Cardiac muscle cell (in vitro differentiated cells and primary cell): ENCODE measurements around the gene CHAC2. TPM values are rescaled to one million over a fixed set of nuclear protein-coding genes. Genes with fewer than 3 reads are reported as not detected.

Experiments used
- DNase-seq, 2 donors: peaks; one replicate each; pipeline versions ENCODE4 v3.0.0 to v3.0.0-alpha.2; 2010 to 2017; ENCODE audit warnings: low read depth in 1 of 2, low spot score in 1 of 2
- H3K27ac ChIP-seq: fragments of 200-600 bp; sonication (generic); 2 replicates; pipeline ENCODE4 v1.5.1; 2016
- H3K27me3 ChIP-seq: fragments of 200-600 bp; sonication (generic); 2 replicates; pipeline ENCODE4 v1.6.0; 2016; ENCODE audit warnings: control low read depth
- H3K36me3 ChIP-seq: fragments of 200-600 bp; sonication (generic); 2 replicates; pipeline ENCODE4 v1.5.1; 2016; ENCODE audit warnings: control low read depth
- H3K4me1 ChIP-seq: fragments of 200-600 bp; sonication (generic); 2 replicates; pipeline ENCODE4 v1.8.1; 2017; ENCODE audit warnings: low read depth, mild to moderate bottlenecking, mixed run types
- H3K4me3 ChIP-seq: fragments of 200-600 bp; sonication (generic); 2 replicates; pipeline ENCODE4 v1.5.1; 2016; ENCODE audit warnings: mild to moderate bottlenecking
- H3K9me3 ChIP-seq: fragments of 200-600 bp; sonication (generic); 2 replicates; pipeline ENCODE4 v1.5.1; 2017; ENCODE audit warnings: low read depth, mild to moderate bottlenecking, control low read depth
- CTCF ChIP-seq: IDR thresholded peaks from 2 replicates; pipeline ENCODE4 v1.5.1; 2012; ENCODE audit warnings: low read depth, mild to moderate bottlenecking, low read length
- polyA plus RNA-seq: library from polyadenylated mRNA; unstranded; fragments of >200 nt; fragmentation: Nextera tagmentation; extraction: Ambion mirVana; gene quantifications from 2 replicates; pipeline ENCODE4 v1.2.1, GENCODE V29; 2016
- total RNA-seq: library from RNA; depleted of rRNA; stranded (reverse); fragments of >200 nt; gene quantifications from 2 replicates; pipeline ENCODE4 v1.2.3, GENCODE V29; 2016

CHAC2 gene
- total and polyA plus RNA-seq, 2 experiments from 2014 or later, result 2.8 to 3.7 TPM

DNA sequence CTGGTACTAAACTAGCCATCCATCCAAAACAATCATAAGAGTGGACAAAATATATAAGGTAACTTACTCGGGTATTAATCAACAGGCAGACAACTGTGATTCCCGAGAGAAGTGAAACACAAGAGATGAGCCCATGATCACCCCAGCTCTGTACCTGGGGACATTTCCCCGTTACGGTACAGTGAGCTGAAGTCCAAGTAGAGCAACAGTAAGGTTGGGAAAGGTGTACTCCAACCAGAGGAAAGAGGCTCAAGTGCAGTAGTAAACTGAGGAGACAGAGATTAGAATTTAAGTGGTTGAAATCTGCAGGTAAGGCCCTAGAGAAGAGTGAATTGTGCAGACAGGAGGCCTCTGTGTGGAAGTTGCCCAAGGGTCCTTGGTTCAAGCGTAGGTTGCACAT, 30.5 kb upstream of the CHAC2 start:
- Histone ChIP-seq H3K36me3 (peaks cover 9% of the 10 kb centered on the region), H3K27ac (no peak overlapping the region), H3K9me3 (no peaks in the 10 kb centered on the region), H3K27me3 (no peaks in the 10 kb centered on the region), H3K4me3 (no peak overlapping the region), H3K4me1 (peaks cover 9% of the 10 kb centered on the region)
- TF ChIP-seq CTCF, result no peak
- DNase-seq, result no peak

DNA sequence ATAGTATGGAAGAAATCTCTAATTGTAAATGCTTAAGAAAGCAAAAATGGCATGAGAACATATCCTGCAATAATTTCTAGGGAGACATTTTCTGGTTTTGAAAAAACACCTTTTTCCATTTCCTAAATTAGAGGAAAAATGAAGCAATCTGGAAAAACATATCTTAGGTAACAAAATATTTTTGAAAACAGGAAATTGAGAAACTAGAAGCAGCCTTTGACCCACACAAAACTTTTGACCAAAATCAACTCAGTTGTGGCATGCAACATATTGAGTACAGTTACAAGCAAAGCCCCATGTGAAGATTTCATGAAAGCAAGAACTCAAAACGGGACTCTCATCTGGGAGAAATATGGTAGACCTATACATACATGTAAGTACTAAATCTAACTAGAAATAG, 28.6 kb upstream of the CHAC2 start:
- no peak for TF ChIP-seq CTCF
- peaks cover 9% of the 10 kb centered on the region for H3K36me3 ChIP-seq
- peaks cover 11% of the 10 kb centered on the region for H3K4me1 ChIP-seq
- peak in 1 of 2 donors; percentile 33 for DNase-seq
- no peak overlapping the region for H3K4me3 ChIP-seq
- no peaks in the 10 kb centered on the region for H3K27me3 ChIP-seq
- no peak overlapping the region for H3K27ac ChIP-seq
- no peaks in the 10 kb centered on the region for H3K9me3 ChIP-seq

DNA sequence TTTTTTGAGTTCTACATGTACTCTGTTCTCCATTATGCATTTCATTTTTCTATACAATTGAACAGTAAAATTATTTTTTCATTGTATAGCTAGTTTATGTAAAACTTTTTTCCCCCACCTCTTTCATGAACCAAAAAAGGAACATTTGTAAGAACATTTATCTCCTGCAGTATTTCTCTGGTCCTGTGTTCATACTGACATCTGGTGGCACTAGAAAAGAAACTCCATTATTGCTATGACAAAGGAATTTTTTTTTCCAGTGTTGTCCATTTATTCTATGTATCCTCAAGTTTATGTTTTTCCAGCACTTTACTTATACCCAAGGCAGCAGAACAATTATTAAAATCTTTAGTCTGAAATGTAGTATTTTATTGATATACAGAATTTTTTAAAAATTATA, 27.4 kb upstream of the CHAC2 start:
- no peak overlapping the region for H3K27ac ChIP-seq
- DNase-seq, result peak; percentile 13 to 66

GRCh38 chr2:53744395-53745065, 23.1 kb upstream of the CHAC2 start:
- no peaks in the 10 kb centered on the region for H3K9me3 ChIP-seq
- DNase-seq, result no peak
- H3K27ac ChIP-seq, result no peak overlapping the region
- peaks cover 11% of the 10 kb centered on the region for H3K4me1 ChIP-seq
- peaks cover 22% of the 10 kb centered on the region for H3K36me3 ChIP-seq
- no peaks in the 10 kb centered on the region for H3K27me3 ChIP-seq
- H3K4me3 ChIP-seq, result no peak overlapping the region
- TF ChIP-seq CTCF, result no peak

More for the DNA sequence above, 27.4 kb upstream of the CHAC2 start:
- Histone ChIP-seq H3K27me3 (no peaks in the 10 kb centered on the region), H3K36me3 (peaks cover 9% of the 10 kb centered on the region), H3K4me1 (peaks cover 11% of the 10 kb centered on the region), H3K9me3 (no peaks in the 10 kb centered on the region), H3K4me3 (no peak overlapping the region)
- TF ChIP-seq CTCF, result peak; percentile 49

DNA sequence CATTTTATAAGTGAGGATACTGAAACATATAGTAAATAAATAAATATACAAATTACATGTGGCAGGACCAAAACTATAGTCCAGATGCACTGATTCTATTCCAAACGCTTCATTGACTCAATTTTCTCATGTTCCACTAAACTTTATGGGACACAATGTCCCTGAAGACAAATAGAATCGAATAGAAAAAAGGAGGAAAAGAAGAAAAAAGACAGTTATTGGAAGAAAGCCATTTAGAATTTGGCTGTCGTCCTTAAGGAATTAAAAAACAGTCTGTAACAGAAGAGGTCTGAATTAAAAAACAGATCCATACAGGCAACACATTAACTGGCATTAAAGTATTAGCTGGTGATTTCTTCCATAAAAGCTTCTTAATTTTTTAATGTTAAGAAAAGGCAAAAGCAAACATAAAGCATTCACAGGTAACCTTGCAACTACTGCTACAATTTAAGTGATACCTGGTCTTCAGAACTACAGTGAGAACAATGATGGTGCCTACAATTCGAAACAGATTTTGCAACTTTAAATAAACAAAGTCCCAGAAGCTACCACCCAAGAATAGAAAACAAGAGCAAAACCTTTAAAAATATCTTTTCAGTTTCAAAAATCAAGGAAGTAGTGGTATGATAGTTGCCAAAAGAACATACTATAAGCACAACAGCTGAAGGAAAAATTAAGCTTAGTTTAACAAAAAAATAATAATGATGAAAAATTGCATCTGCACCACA, 17.4 kb upstream of the CHAC2 start:
- DNase-seq, result no peak
- TF ChIP-seq CTCF, result no peak

More for the DNA sequence above, 17.4 kb upstream of the CHAC2 start:
- no peaks in the 10 kb centered on the region for H3K9me3 ChIP-seq
- no peak overlapping the region for H3K4me3 ChIP-seq
- H3K27ac ChIP-seq, result no peak overlapping the region
- H3K27me3 ChIP-seq, result no peaks in the 10 kb centered on the region
- H3K4me1 ChIP-seq, result no peaks in the 10 kb centered on the region
- H3K36me3 ChIP-seq, result peaks cover 32% of the 10 kb centered on the region
